ENCODE results near the gene PPP1R3C. TPM values are rescaled to one million over a fixed set of nuclear protein-coding genes. Genes with fewer than 3 reads are reported as not detected.

The PPP1R3C gene
- total RNA-seq, 2 experiments from 2014 or later = 0.07 TPM; not detected in 1

- peaks cover 11% of the 10 kb centered on the region for H3K9me3 Mint-ChIP-seq
- no peak for DNase-seq
- no peaks in the 10 kb centered on the region for H3K4me1 Mint-ChIP-seq (ENCODE audit: low read depth)
- H3K27me3 Mint-ChIP-seq = peaks cover 3% of the 10 kb centered on the region
- intact Hi-C loops (cut with micrococcal nuclease) = no loop called here
- POLR2A ChIA-PET = no interaction called here
- no peak overlapping the region for H3K27ac Mint-ChIP-seq
- H3K36me3 Mint-ChIP-seq = no peaks in the 10 kb centered on the region
- H3K4me3 Mint-ChIP-seq = no peak overlapping the region
- CTCF ChIA-PET = no interaction called here
These were observed 25.0 kb downstream of the PPP1R3C start for GRCh38 chr10:91607646-91608403.

DNA sequence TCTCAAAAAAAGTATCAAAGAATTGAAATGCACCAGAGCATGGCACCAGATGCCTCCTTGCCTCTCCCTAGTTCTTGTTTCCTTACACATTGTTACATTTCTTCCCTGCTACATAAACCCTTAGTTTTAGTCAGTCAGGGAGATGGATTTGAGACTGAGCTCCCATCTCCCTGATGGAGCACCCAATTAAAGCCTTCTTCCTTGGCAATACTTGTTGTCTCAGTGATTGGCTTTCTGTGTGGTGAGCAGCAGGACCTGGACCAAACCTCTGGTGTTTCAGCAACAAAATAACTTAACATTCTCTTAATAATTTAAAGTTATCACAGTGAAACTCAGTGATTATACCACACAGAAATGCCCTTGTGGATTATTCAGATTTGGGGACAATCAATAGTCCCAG lies 26.9 kb downstream of the PPP1R3C start:
- CTCF ChIA-PET = interaction anchor here (1.4 to 1.5 kb wide), 2 partner anchors 30 to 54 kb away, joined by 3 to 4 read pairs; no protein-coding TSS in a partner anchor
- intact Hi-C loops (cut with micrococcal nuclease) = no loop called here
- peaks cover 11% of the 10 kb centered on the region for H3K9me3 Mint-ChIP-seq

DNA sequence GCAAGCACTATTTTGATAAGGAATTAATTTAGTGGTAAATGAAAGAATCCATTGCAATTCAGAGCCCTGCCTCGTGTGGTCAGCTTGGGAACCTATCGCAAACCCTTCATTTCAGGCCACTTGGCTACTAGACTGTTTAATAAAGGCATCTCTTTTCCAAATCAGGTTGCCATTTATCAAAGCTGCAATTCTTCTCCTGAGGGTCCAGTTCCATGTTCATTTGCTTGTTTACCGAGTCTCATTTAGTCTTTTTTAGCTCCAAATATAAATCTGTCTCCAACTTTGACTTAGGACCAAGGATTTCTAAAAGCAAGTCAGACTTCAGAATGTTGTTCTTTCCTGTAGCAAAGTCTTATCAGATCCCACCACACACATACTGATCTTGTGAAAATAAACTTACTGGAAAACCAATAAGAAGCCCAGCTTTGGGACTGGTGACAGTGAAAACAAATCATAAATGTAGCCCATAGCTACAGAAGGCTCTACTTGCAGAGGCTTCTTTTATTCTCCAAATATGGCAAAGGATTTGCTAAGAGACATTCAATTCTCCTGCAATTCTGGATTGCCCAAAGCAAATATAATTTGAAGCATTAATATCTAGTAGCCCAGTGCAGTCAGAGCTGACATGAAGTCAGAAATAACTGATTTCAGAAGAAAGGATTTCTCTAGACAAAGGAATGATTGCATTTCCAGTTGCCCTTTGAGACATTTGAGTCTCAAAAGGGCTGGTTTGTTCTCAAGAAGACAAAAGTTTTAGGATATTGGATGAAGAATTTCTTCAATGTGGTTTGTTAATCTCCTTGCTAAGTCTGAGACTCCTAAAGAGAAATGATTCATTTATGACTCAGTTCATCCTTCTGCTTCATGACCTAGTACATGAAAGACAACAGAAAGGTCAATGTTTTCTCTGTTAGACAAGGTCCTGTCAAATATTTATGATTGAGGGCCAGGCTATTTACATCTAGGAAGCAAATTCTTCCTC lies 28.0 kb downstream of the PPP1R3C start:
- no peak for DNase-seq
- Mint-ChIP-seq H3K27me3 (peaks cover 7% of the 10 kb centered on the region), H3K36me3 (no peaks in the 10 kb centered on the region), H3K4me3 (no peak overlapping the region), H3K9me3 (peaks cover 11% of the 10 kb centered on the region), H3K4me1 (ENCODE audit: low read depth) (no peaks in the 10 kb centered on the region), H3K27ac (no peak overlapping the region)
- intact Hi-C loops (cut with micrococcal nuclease) = no loop called here
- ChIA-PET CTCF (interaction anchor here (1.0 to 1.5 kb wide), 3 partner anchors 31 to 53 kb away, joined by 3 to 4 read pairs (median 4); no protein-coding TSS in a partner anchor), POLR2A (no interaction called here)

More for the DNA sequence above, 26.9 kb downstream of the PPP1R3C start:
- Mint-ChIP-seq H3K36me3 (no peaks in the 10 kb centered on the region), H3K4me3 (no peak overlapping the region), H3K27me3 (peaks cover 4% of the 10 kb centered on the region), H3K27ac (no peak overlapping the region), H3K4me1 (ENCODE audit: low read depth) (no peaks in the 10 kb centered on the region)
- DNase-seq = no peak
- POLR2A ChIA-PET = no interaction called here

DNA sequence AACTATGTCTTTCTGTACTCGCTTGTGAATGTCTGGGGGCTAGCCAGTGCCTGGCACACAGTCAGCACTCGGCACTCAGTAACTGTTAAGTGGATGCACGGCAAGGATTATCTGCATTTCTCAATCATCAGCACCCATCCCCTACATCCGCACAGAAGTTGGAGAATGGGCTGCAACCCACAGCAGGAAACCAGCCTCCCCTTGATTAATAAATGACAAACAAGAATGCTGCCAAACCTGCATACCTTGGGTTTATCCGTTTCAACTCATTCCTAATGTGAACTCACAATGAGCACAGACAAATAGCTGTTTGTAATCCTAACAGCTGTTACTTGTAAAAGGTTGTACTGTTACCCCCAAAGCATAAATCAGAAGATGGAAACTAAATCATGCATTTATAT lies 28.9 kb downstream of the PPP1R3C start:
- intact Hi-C loops (cut with micrococcal nuclease) = no loop called here
- DNase-seq = no peak
- H3K4me3 Mint-ChIP-seq = no peak overlapping the region
- H3K36me3 Mint-ChIP-seq = no peaks in the 10 kb centered on the region
- peaks cover 11% of the 10 kb centered on the region for H3K9me3 Mint-ChIP-seq
- CTCF ChIA-PET = interaction anchor here (1.0 to 1.1 kb wide), 2 partner anchors 31 to 305 kb away, joined by 3 to 4 read pairs; no protein-coding TSS in a partner anchor
- POLR2A ChIA-PET = no interaction called here
- H3K27ac Mint-ChIP-seq = no peak overlapping the region
- no peaks in the 10 kb centered on the region for H3K4me1 Mint-ChIP-seq (ENCODE audit: low read depth)
- H3K27me3 Mint-ChIP-seq = peaks cover 7% of the 10 kb centered on the region

- no peaks in the 10 kb centered on the region for H3K36me3 Mint-ChIP-seq
- POLR2A ChIA-PET = no interaction called here
- H3K9me3 Mint-ChIP-seq = peaks cover 11% of the 10 kb centered on the region
- DNase-seq = no peak
- peaks cover 7% of the 10 kb centered on the region for H3K27me3 Mint-ChIP-seq
- no peak overlapping the region for H3K27ac Mint-ChIP-seq
- intact Hi-C loops (cut with micrococcal nuclease) = no loop called here
- H3K4me1 Mint-ChIP-seq (ENCODE audit: low read depth) = no peaks in the 10 kb centered on the region
- CTCF ChIA-PET = interaction anchor here (1.1 kb wide), 1 partner anchor 304 kb away, joined by 3 read pairs; no protein-coding TSS in a partner anchor
- no peak overlapping the region for H3K4me3 Mint-ChIP-seq
These were observed 29.9 kb downstream of the PPP1R3C start for GRCh38 chr10:91602868-91603568.

DNA sequence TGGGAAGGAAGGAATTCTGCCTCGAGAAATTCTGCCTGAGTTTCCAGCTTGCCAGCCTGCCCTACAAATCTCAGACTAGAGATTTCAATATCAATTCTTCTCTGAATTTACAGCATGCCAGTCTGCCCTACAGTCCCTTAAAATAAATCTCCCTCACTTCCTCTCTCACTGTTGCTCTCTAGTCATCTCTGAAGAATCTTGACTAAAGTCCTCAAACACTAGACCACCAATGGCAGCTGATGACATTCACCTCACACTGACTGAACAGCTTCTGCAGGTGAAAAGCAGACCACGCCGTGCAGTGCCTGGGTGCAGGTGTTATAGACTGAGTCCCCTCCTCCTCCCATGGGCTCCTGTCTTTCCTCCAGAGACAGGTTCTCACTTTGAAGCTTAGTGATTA lies 30.4 kb downstream of the PPP1R3C start:
- H3K4me1 Mint-ChIP-seq (ENCODE audit: low read depth) = no peaks in the 10 kb centered on the region
- ChIA-PET CTCF (no interaction called here), POLR2A (no interaction called here)
- intact Hi-C loops (cut with micrococcal nuclease) = no loop called here
- peaks cover 7% of the 10 kb centered on the region for H3K27me3 Mint-ChIP-seq
- no peak overlapping the region for H3K27ac Mint-ChIP-seq
- H3K9me3 Mint-ChIP-seq = peaks cover 11% of the 10 kb centered on the region
- H3K4me3 Mint-ChIP-seq = no peak overlapping the region
- no peaks in the 10 kb centered on the region for H3K36me3 Mint-ChIP-seq
- no peak for DNase-seq

DNA sequence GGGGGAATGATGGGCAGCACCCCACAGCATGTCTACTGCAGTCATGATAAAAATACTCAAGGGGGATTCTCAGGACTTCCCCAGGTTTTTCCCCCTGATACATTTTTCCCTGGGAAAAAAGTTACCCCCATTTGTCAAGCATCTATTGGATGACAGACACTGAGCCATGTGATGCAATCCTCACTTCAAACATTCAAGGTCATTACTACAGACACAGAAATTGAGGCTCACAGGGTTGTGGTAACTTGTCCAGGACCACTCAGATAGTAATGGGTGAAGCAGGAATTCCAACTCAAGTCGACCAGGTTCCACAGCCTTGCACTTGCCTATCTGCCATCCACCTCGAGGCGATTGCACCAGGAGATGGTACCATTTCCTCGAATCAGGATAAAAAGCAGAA lies 31.7 kb downstream of the PPP1R3C start:
- Mint-ChIP-seq H3K27ac (no peak overlapping the region), H3K27me3 (peaks cover 7% of the 10 kb centered on the region), H3K4me1 (ENCODE audit: low read depth) (no peaks in the 10 kb centered on the region), H3K4me3 (no peak overlapping the region), H3K9me3 (peaks cover 9% of the 10 kb centered on the region), H3K36me3 (no peaks in the 10 kb centered on the region)
- CTCF ChIA-PET = no interaction called here
- POLR2A ChIA-PET = no interaction called here
- DNase-seq = no peak
- intact Hi-C loops (cut with micrococcal nuclease) = no loop called here

DNA sequence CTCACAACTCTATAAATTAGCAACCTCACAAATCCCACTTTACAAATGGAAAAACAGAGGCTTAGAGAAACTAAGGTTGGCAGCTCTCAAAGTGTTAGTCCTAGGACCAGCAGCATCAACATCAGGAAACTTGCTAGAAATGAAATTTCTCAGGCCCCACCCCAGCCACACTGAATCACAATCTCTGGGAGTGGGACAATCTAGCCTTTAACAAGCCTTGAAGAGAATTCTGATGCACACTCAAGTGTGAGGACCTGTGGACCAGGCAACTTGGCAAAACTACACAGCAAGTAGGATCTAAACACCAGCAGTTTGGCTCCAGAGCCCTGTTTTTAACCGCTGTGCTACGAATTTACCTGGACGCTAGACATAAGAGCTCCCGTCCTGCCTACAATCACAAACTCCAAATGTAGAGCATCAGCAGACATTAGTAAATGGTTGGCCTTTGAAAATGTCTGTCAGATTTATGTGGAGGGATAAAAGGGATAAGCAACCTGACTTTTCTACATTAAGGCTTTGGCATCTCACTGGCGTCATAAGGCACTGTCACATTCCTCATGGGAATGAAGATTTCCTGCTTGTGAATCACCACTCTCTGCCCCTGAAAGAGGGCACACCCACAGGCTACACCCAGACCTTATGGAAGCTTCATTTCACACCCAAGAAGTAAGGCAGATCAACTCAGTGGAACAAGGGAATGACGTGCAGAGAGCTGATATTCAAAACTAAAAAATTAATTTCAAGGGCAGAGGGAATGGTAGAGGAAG lies 34.5 kb downstream of the PPP1R3C start:
- no peaks in the 10 kb centered on the region for H3K4me1 Mint-ChIP-seq (ENCODE audit: low read depth)
- H3K27me3 Mint-ChIP-seq = peaks cover 9% of the 10 kb centered on the region
- intact Hi-C loops (cut with micrococcal nuclease) = no loop called here
- no peaks in the 10 kb centered on the region for H3K36me3 Mint-ChIP-seq
- no peak overlapping the region for H3K4me3 Mint-ChIP-seq
- no peak for DNase-seq
- POLR2A ChIA-PET = no interaction called here
- CTCF ChIA-PET = interaction anchor here (1.2 kb wide), 1 partner anchor 35 kb away, joined by 3 read pairs; no protein-coding TSS in a partner anchor
- H3K27ac Mint-ChIP-seq = no peak overlapping the region
- no peaks in the 10 kb centered on the region for H3K9me3 Mint-ChIP-seq

GRCh38 chr10:91597197-91597881 lies 35.5 kb downstream of the PPP1R3C start:
- Mint-ChIP-seq H3K4me3 (no peak overlapping the region), H3K4me1 (ENCODE audit: low read depth) (no peaks in the 10 kb centered on the region), H3K27me3 (peaks cover 15% of the 10 kb centered on the region), H3K27ac (no peak overlapping the region), H3K36me3 (no peaks in the 10 kb centered on the region), H3K9me3 (no peaks in the 10 kb centered on the region)
- intact Hi-C loops (cut with micrococcal nuclease) = no loop called here
- DNase-seq = no peak
- ChIA-PET POLR2A (no interaction called here), CTCF (interaction anchor here (1.2 kb wide), 1 partner anchor 36 kb away, joined by 3 read pairs; no protein-coding TSS in a partner anchor)

DNA sequence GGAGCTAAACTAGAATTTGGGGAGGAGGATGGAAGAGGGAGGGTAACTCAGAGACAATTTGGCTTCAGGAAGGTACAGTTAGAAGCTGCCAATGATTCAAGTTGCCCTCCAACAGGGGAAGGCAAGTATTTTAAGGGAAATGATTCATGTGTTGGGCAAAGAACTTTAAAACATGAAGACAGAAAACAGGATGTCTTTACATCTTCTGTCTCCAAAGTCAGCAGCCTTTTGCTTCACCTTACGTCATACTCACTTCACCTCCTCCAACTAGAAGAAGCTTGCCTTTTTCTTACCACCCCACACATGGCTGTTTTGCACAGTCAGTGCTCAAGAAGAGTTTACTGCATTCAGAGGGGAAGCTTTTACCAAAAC lies 36.1 kb downstream of the PPP1R3C start:
- no peak overlapping the region for H3K27ac Mint-ChIP-seq
- intact Hi-C loops (cut with micrococcal nuclease) = no loop called here
- ChIA-PET POLR2A (no interaction called here), CTCF (interaction anchor here (1.2 kb wide), 1 partner anchor 37 kb away, joined by 3 read pairs; no protein-coding TSS in a partner anchor)
- H3K27me3 Mint-ChIP-seq = peaks cover 13% of the 10 kb centered on the region
- H3K4me3 Mint-ChIP-seq = no peak overlapping the region
- no peaks in the 10 kb centered on the region for H3K4me1 Mint-ChIP-seq (ENCODE audit: low read depth)
- H3K36me3 Mint-ChIP-seq = no peaks in the 10 kb centered on the region
- DNase-seq = no peak
- H3K9me3 Mint-ChIP-seq = no peaks in the 10 kb centered on the region

DNA sequence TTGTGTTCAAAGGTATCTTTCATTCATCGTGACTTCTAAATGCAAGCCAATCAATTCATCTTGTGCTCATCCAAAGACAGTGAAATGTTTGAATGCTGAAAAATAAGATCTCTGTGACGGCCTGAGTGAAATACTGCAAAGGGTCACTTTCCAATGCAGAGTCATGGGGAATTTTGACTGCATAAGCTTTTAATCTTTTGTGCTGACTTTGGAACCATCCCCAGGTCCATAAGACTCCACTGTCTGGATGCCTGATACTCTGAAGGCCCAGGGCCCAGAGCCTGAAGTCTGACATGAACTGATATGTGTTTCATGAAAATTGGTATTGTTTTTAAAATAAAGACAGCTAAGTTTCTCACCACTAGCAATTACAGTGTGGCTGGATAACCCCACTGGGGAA lies 39.0 kb downstream of the PPP1R3C start:
- no peak for DNase-seq
- H3K9me3 Mint-ChIP-seq = no peaks in the 10 kb centered on the region

More for the DNA sequence above, 39.0 kb downstream of the PPP1R3C start:
- Mint-ChIP-seq H3K36me3 (no peaks in the 10 kb centered on the region), H3K27ac (no peak overlapping the region), H3K27me3 (peaks cover 17% of the 10 kb centered on the region), H3K4me1 (ENCODE audit: low read depth) (no peaks in the 10 kb centered on the region), H3K4me3 (no peak overlapping the region)
- CTCF ChIA-PET = no interaction called here
- POLR2A ChIA-PET = no interaction called here
- intact Hi-C loops (cut with micrococcal nuclease) = no loop called here
